NOMO-1 treated with dmso at 0.1 percent for 144 hours (cell line): ENCODE results near the gene MYO5A.
"Not testable (repeated sequence)": the region's sequence is repeated elsewhere in the genome, so short reads cannot be mapped to it uniquely, and the experiment has no call there.

Source experiments
- DNase-seq: peaks from one replicate; lab custom pipeline; 2025; ENCODE audit not compliant: unreplicated experiment; lab: John Stamatoyannopoulos, UW

The MYO5A gene

DNA sequence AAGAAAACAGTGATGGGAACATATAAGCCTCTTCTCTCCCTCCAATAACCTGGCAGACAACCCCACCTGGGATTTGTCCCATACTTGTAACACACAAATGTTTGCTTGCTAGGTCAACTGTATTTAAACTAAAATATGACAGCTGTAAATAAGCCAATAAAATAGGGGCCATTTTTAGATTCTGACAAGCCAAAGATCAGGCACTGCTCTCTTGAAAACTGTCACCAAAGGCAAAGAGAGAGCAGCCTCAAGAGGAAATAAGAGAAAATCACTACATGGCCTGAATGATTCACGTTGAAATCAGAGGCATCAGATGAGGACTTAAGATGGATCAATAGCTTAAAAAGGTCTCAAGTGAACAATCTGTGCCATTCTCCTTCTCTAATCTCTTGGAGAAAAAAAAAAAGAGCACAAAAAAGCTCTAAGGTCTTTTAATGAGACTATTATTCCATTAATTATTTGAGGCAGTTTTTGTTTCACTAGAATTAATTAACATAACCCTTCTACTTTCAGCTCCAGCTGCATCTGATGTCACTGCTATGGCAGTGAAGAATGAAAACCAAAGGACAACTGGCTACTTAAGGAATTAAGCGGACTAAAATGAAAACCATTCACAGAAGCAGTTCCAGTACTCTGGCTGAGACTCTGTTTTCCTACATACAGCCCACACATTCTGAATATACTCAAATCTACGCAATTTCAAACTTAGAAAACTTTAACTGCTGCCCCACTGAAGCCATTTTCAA lies 19.0 kb downstream of the MYO5A start:
- no peak for DNase-seq

DNA sequence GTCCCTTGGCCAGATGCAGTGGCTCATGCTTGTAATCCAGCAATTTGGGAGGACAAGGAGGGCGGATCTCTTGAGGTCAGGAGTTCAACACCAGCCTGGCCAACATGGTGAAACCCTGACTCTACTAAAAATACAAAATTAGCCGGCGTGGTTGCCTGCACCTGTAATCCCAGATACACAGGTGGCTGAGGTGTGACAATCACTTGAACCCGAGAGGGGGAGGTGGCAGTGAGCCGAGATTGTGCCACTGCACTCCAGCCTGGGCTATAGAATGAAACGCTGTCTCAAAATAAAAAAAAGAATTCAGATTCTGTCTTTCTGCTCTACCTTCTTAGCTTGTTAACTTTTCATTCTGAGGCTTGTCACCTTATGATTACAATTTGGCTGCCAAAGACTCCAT lies 22.1 kb downstream of the MYO5A start:
- no peak for DNase-seq

DNA sequence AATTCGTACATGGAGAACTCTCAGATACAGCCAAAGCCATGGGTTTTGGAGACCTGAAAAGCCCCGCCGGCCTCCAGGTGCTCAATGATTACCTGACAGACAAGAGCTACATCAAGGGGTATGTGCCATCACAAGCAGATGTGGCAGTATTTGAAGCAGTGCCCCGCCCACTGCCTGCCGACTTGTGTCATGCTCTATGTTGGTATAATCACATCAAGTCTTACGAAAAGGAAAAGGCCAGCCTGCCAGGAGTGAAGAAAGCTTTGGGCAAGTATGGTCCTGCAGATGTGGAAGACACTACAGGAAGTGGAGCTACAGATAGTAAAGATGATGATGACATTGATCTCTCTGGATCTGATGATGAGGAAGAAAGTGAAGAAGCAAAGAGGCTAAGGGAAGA lies 23.5 kb downstream of the MYO5A start:
- DNase-seq, result peak; percentile 38

DNA sequence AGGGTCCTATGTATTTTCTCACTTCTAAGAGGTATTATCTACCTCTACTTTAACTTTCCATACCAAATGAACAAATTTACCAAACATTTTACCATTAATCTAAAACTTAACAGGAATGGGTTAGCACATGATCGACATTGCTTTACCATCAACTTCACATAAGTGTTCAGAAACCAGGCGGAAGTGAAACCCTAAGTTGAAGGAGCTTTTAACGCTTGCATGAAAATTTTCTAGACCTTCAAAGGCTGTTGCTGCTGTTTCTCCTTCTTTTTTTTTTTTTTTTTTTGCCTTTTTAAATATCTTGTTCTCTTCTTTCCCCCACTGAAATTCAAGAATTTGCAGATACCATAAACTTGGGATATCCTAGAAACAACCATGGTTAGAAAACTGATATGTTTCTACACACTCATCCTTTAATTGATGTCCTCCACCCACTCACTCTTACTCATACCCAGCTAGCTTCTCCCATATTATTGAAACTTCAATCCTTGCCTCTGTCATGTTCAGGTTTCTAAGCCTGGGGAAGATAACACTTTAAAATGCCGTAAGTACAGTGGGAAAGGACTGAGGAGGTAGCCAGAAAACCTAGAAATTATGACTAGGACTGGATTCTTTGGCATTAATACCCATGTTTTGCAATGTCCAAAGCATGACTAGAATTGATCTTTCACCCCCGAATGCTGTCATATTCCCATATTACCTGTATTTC lies 24.7 kb downstream of the MYO5A start:
- peak; percentile 63 for DNase-seq

DNA sequence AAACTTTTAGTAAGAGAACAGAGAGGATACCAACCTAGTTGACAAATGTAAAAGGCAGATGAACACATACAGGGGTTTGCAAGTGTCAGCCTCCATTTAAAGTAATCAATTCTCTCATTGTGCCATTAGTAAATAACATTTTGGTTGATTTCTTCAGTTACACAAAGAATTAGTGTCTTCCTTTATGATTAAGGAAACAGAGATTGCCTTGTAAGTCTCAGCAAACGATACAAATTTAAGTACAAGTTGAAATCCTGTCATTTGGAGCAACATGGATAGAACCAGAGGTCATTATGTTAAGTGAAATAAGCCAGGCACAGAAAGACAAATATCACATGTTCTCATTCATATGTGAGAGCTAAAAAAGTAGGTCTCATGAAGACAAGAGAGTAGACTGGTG lies 26.1 kb downstream of the MYO5A start:
- no peak for DNase-seq

DNA sequence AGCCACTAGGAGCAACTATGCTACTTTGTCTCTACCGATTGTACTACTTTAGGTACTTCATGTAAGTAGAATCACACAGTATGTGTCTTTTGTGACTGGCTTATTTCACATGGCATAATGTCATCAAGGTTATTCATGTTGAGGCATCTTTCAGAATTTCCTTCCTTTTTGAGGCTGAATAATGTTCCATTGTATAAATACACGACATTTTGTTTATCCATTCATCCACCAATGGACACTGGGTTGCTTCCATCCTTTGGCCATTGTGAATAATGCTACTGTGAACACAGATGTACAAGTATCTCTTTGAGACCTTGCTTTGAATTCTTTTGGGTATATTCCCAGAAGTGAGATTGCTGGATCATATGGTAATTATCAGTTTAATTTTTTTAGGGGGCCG lies 29.2 kb downstream of the MYO5A start:
- DNase-seq, result no peak

DNA sequence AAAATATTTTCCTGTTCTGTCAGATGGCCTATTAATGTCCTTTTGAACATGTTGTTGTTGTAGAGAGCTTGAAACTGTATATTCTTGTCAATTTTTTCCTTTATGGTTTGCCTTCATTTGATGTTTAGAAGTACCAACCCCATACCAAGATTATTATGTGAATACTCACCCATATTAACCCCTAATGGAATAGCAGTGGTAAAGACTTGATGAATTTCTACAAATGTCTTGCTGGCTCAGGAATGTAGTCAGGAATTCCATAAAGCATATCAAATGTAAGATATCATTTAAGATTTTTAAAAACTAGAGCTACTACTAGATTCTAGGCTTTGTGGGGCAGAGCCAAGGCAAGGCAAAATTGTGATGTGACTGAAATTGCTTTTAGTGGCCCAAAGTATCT lies 30.0 kb downstream of the MYO5A start:
- DNase-seq, result no peak

DNA sequence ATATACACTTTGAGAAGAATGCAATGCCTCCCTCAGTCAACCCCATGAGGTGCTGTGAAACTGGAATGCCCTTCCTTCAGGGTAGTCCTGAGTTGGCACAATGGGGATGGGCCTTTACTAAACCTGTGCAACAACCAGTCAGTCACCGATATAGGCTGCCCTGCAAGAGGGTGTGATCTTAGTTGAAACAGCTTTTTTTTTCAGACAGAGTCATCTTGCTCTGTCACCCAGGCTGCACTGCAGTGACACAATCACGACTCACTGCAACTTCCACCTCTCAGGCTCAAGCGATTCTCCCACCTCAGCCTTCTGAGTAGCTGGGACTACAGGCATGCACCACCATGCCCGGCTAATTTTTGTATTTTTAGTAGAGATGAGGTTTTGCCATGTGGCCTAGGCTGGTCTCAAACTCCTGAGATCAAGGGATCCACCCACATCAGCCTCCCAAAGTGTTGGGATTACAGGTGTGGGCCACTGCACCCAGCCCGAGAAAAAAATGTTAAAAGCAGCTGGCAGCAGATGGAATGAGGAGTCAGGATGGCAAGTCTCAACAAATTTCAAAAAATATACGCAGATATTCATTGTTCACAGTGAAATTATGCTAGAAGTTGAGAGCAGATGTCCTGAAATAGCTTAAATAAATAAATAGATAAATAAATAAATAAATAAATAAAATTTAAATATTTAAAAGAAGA lies 31.8 kb downstream of the MYO5A start:
- no peak for DNase-seq

DNA sequence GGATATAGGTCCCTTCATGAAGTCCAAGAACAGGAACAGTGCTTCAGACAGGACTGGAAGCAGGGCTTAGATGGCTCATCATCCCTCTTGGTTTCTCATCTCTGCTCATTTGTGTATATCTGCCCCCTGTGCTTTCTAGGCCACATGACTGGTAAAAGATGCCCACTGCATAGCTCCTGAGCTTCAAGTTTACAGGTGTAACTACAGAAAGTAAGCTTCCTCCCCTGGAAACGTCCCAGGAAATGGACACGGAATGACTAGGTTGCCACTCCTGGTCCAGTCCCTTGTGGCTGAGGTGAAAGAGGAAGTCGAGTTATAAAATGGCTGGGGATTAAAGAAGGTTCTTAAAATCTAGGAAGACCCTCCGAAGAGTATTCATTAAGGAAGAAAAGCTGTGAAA lies 32.5 kb downstream of the MYO5A start:
- no peak for DNase-seq

DNA sequence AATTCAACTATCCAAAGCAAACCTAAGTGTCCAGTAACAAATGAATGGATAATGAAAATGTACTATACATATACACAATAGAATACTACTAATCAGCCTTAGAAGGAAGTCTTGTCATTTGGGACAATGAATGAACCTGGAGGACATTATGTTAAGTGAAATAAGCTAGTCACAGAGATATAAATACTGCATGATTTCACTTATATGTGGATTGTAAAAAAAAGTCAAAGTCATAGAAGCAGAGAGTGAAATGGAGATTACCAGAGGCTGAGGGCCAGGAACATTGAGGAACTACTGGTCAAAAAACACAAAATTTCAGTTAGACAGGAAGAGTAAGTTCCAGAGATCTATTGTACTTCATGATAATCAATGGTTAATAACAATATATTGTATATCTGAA lies 33.6 kb downstream of the MYO5A start:
- DNase-seq, result no peak

DNA sequence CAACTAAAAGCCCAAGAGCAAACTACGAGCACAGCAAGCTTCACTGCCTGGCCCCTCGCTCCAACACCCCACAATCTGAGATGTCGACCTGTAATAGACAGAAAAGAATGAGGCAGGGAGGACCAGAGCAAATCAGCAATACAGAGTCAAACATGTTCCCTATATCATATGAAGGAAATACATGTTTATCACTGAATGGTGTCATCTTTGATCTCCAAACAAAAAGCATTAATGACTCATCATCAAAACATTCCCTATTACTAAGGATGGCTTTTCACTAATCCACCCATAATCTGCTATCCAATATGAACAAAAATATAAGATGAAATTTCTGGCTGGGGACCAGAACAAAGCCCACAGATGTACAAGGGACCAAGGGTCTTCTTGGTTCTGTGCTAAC lies 34.7 kb downstream of the MYO5A start:
- no peak for DNase-seq

DNA sequence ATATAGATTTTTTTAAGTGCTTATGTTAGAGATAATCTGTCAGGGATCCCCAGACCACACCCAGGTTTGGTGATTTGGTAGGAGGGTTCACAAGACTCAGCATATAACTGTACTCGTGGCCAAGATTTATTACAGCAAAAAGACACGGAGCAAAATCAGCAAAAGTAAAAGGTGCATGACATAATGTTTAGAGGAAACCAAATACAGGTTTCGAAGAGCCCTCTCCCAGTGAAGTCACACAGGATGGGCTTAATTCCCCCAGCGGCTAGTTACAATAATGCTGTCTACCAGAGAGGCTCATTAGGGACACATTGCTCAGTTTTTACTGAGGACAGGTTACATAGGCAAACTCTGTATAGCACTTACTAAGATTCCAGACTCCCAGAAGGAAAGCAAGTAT lies 36.5 kb downstream of the MYO5A start:
- no peak for DNase-seq

DNA sequence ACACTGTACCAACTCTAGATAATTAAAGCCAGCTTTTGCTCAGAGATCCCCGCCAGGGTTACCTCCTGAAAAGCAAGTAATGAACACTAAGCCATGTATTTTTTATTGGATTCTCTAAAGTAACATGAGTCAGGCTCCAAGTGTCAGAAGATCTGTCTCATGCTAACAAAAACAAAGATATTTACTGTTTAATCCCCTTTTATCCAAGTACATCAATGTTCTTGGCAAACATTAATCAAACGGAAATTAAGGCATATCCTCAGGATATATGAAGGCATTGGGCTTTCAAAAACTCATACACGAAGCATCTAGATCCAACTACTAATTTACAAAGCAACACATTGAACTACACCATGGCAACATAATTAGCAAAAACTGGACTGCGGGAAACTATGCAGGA lies 37.2 kb downstream of the MYO5A start:
- DNase-seq, result no peak

DNA sequence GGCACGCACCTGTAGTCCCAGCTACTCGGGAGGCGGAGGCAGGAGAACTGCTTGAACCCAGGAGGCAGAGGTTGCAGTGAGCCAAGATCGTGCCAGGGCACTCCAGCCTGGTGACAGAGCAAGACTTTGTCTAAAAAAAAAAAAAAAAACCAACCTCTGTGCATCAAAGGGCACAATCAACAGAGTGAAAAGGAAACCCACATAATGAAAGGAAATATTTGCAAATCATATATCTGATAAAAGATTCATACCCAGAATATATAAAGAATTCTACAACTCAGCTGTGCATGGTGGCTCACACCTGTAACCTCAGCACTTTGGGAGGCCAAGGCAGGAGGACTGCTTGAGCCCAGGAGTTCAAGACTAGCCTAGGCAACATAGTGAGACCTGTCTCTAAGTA lies 39.2 kb downstream of the MYO5A start:
- DNase-seq, result not testable (repeated sequence)

DNA sequence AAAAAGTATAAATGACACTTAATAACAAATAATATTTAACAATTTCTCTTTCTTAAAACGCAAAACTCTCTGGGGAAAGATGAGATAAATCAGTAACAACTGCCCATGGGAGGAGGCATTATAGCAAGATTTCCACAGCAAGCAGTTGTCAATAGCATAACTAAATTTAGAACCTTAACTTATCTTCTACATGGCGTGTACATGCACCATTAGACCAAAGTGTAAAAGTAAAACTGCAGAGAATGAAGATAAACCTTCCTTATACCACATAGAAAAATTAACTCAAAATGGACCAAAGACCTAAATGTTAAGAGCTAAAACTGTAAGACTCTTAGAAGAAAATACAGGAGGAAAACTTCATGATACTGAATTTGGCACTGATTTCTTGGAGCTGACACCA lies 39.9 kb downstream of the MYO5A start:
- DNase-seq, result no peak

DNA sequence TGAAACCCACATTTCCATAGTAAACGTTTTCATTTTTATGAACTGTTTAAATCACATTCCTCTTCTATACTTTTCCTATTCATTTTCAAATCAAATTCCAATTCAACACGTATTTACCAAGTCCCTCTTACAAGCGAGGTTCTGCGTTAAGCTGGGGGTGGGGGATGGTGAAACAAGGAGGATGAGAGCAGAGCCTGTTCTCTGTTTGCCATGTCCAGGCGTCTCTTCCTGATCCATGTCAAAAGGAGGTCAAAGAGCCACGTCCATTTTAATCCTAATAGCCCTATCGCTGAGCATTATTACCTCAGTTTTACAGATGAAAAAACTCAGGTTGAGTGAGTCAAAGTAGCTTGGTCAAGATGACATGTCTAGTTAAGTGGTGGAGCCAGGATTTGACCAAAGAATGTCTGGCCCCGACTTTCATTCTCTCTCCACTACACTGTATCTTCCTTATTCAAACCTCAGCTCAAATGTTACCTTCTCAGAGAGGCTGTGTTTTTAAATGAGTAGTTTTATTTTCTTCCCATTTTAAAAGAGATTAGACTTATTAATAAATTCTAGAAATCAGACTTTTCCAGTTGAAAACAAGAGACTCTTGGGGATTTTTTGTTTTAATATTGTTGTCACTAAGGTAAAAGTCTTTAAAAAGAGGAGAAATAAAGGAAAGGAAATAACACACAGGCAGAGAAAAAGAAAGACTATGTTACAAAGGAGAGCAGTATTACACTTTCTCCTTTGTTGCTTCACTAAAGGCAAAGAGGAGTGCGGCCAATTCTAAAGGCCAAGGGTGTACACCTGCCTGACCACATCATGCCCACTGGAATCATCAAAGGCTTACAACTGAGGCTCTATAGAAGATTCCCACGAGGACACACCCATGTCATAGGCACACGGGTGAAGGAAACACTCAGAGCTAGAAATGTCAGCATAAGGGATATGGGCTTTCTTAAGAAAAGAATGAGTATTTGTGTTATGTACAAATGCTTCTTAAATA lies 42.4 kb downstream of the MYO5A start:
- no peak for DNase-seq

DNA sequence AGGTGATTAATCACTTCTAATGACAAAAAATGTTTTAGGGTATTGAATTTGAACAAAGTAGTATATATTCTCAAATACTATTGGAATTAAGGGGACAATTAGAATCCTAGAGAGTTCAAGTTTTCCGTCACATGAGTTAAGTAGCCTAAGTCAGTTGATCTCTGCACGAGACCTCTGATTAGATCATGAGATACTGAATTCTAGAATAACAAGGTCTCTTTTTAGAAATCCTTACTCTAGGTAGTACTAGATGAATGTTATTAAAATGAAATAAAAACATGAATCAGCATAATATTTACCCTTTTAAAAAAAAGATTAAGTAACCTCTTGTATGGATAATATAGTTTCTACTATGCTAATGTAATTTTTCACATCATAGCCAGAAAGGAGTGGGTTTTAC lies 43.4 kb downstream of the MYO5A start:
- no peak for DNase-seq

DNA sequence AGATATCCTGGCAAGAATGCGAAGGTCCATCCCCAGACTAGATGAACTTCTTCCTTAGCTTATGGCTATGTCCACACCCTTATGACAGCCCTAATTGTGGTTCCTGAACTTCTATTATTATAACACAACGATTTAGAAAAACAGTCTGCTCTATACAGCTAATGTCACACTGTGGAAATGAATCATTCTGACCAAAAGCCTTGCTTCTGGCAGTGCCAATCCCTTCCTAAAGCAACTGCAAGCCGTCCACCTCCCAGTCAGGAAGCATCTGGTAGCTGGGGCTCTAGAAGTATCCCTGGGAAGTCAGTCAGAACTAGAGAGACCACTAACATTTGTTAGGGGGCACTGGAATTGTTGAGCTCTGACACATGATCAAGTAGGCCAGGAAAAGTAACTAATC lies 45.0 kb downstream of the MYO5A start:
- peak; percentile 60 for DNase-seq

DNA sequence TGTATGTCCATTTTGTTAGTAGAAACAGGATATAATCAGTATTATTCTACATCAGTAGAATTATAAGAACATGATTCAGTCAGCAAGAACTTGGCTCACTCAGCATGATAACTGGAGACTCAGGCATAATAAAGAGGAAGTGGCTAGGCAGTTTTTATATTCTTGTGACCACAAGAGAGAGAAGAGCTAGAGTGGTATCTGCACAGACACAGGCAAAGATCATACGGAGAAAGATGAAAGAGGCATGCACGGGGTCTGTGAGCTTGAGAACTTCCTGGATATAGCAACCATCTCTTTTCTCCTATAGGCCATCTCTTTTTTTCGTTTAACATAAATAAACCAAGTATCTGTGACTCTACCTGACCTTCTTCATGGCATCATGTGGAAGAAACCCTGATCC lies 46.8 kb downstream of the MYO5A start:
- peak; percentile 95 for DNase-seq

DNA sequence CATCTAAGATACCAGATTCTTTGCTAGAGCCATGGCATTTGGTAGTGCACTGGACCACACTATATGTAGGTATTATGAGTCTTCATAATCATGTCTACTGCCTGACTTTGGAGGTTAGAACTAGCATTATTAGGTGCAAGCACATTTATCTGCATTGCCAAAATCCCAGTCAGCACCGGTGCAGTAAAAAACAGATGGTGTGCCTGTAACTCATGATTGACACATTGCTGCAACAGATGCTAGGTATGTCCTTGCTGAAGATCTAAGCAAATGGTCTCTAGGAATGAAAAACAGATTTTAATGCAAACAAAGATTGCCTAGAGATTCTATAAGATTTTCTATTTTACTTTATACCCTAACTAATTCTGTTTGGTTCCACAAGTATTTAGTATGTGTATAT lies 47.7 kb downstream of the MYO5A start:
- no peak for DNase-seq

DNA sequence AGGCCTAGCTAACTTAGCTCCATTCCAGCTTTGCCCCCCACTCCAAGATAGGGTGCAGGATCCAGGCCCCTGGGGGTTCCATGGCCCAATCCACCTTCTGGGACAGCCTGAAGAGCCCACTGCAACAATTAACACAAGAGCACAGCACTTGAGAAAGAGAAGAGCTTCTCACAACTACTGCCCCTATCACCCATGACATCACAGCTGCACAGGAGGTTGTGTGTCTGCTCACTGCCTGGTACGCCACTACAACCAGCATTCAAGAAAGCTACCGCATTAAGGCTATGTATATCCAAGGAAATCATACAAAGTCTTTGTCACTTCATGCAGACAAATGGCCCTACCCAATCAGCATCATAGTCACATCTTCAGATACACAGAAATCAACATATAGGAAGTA lies 62.0 kb downstream of the MYO5A start:
- no peak for DNase-seq
